OCI-LY1 (cell line): Measurements from ENCODE around the gene FHIT.

Experiments
- EZH2 ChIP-seq: fragments of 200-600 bp; sonication (generic), shearing (Covaris generic); IDR thresholded peaks from 2 replicates; pipeline ENCODE4 v1.8.0; 2017; ENCODE audit warnings: borderline replicate concordance, mixed run types, mild to moderate bottlenecking, antibody characterized with exemption, low read length, moderate library complexity, mixed read lengths
- TF ChIP-seq, protein P1 (sequence below): fragments of 200-600 bp; sonication (generic), shearing (Covaris generic); IDR thresholded peaks from 2 replicates; pipeline ENCODE4 v1.5.1; 2017; ENCODE audit warnings: mild to moderate bottlenecking, antibody characterized with exemption, low read length, moderate library complexity, mixed read lengths

DNA sequence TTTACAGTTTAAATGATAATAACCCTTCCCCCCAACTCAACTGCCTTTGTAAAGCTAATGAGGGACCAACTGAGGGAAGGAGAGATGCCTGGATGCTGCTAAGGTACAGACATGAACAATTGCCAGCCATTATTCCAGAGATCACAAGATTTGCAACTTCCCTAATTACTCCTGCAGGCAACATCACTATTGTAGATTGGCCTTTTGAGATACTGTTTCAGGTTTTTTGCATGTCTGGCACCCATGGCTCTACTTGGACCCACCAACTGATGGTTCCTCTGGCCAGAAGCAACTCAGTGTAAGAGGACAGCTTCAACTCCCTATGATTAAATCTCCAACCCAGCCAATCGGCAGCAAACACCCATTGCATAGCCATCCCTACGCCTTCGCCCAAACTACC is 478.7 kb downstream of the FHIT start:
- TF ChIP-seq, protein P1, sequence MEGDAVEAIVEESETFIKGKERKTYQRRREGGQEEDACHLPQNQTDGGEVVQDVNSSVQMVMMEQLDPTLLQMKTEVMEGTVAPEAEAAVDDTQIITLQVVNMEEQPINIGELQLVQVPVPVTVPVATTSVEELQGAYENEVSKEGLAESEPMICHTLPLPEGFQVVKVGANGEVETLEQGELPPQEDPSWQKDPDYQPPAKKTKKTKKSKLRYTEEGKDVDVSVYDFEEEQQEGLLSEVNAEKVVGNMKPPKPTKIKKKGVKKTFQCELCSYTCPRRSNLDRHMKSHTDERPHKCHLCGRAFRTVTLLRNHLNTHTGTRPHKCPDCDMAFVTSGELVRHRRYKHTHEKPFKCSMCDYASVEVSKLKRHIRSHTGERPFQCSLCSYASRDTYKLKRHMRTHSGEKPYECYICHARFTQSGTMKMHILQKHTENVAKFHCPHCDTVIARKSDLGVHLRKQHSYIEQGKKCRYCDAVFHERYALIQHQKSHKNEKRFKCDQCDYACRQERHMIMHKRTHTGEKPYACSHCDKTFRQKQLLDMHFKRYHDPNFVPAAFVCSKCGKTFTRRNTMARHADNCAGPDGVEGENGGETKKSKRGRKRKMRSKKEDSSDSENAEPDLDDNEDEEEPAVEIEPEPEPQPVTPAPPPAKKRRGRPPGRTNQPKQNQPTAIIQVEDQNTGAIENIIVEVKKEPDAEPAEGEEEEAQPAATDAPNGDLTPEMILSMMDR = no peak
- no peak for TF ChIP-seq EZH2
